PC-3 (cell line): ENCODE results near the gene DNAH7. TPM values are rescaled to one million over a fixed set of nuclear protein-coding genes. Genes with fewer than 3 reads are reported as not detected.

Experiments used
- ATAC-seq: fragments of 200-7000 bp; cut with Tn5 transposase; 2 replicates; pipeline ENCODE4 v1.9.1; 2020; ENCODE audit warnings: mild to moderate bottlenecking, moderate library complexity
- BruUV-seq: library from RNA; stranded (reverse); fragments of 400-500 nt; replicated peaks from 2 replicates; lab custom pipeline; 2021; lab: Mats Ljungman, UMichigan
- CTCF ChIA-PET: fragments of 300-600 bp; sonication (Branson Sonifier 250); formaldehyde crosslinking; loops from one replicate; lab custom pipeline; 2022; ENCODE audit warnings: antibody characterized with exemption; lab: Charles Lee
- POLR2A ChIA-PET: fragments of 300-600 bp; sonication (Branson Sonifier 250); formaldehyde crosslinking; loops from one replicate; lab custom pipeline; 2022; ENCODE audit warnings: antibody characterized with exemption; ENCODE audit not compliant: unreplicated experiment; lab: Charles Lee
- DNase-seq: peaks from one replicate; pipeline ENCODE4 v3.0.0-alpha.2; 2015
- H2AFZ ChIP-seq: fragments of 300-600 bp; sonication (generic); 2 replicates; pipeline ENCODE4 v1.6.0; 2016; ENCODE audit warnings: antibody characterized with exemption, low read length
- H3F3A ChIP-seq: fragments of 300-600 bp; sonication (generic); one replicate; pipeline ENCODE4 v1.6.0; 2017; ENCODE audit warnings: antibody characterized with exemption, low read length, control low read depth, mild to moderate bottlenecking; ENCODE audit not compliant: unreplicated experiment
- H3K27ac ChIP-seq: fragments of 300-600 bp; sonication (generic); 2 replicates; pipeline ENCODE4 v1.5.1; 2016; ENCODE audit warnings: mild to moderate bottlenecking, low read length
- H3K27me3 ChIP-seq: fragments of 300-600 bp; sonication (generic); 2 replicates; pipeline ENCODE4 v1.6.1; 2016; ENCODE audit warnings: low read length, mixed read lengths
- H3K36me3 ChIP-seq: fragments of 300-600 bp; sonication (generic); 2 replicates; pipeline ENCODE4 v1.6.1; 2016; ENCODE audit warnings: low read depth, mixed run types, low read length, mixed read lengths
- H3K4me1 ChIP-seq: fragments of 300-600 bp; sonication (generic); 2 replicates; pipeline ENCODE4 v1.5.1; 2016; ENCODE audit warnings: low read length; ENCODE audit not compliant: insufficient read depth
- H3K4me2 ChIP-seq: fragments of 300-600 bp; sonication (generic); 2 replicates; pipeline ENCODE4 v1.6.0; 2016; ENCODE audit warnings: low read length
- H3K4me3 ChIP-seq: fragments of 300-600 bp; sonication (generic); 2 replicates; pipeline ENCODE4 v1.5.1; 2016; ENCODE audit warnings: mild to moderate bottlenecking, low read length, mixed read lengths
- H3K79me2 ChIP-seq: fragments of 300-600 bp; sonication (generic); 2 replicates; pipeline ENCODE4 v1.6.1; 2017; ENCODE audit warnings: low read length, mixed read lengths
- H3K9ac ChIP-seq: fragments of 300-600 bp; sonication (generic); 2 replicates; pipeline ENCODE4 v1.6.0; 2016; ENCODE audit warnings: mild to moderate bottlenecking, low read length
- H3K9me2 ChIP-seq: fragments of 300-600 bp; sonication (generic); replicated peaks from 2 replicates; pipeline ENCODE4 v1.6.1; 2016; ENCODE audit warnings: mixed run types, low read length, mixed read lengths
- H3K9me3 ChIP-seq: fragments of 300-600 bp; sonication (generic); 2 replicates; pipeline ENCODE4 v1.6.1; 2016; ENCODE audit warnings: low read length, mixed read lengths
- H4K20me1 ChIP-seq: fragments of 300-600 bp; sonication (generic); 2 replicates; pipeline ENCODE4 v1.6.1; 2016; ENCODE audit warnings: low read length, mixed read lengths
- CTCF ChIP-seq: fragments of 300-600 bp; sonication (generic); conservative IDR thresholded peaks from 2 replicates; pipeline ENCODE4 v1.5.1; 2017; ENCODE audit warnings: antibody characterized with exemption, low read depth, mild to moderate bottlenecking, low read length
- EZH2 ChIP-seq: fragments of 300-600 bp; sonication (generic); IDR thresholded peaks from one replicate; pipeline ENCODE4 v1.6.1; 2017; ENCODE audit warnings: antibody characterized with exemption, mild to moderate bottlenecking, low read length; ENCODE audit not compliant: unreplicated experiment
- EZH2phosphoT487 ChIP-seq: fragments of 300-600 bp; sonication (generic); IDR thresholded peaks from 2 replicates; pipeline ENCODE4 v1.6.1; 2018; ENCODE audit warnings: mild to moderate bottlenecking, antibody characterized with exemption, low read length, borderline replicate concordance
- intact Hi-C: fragments of 100-400 bp; cut with micrococcal nuclease; formaldehyde crosslinking; loops from 2 replicates; pipeline ENCODE4 v1.9.0; 2023
- total RNA-seq: library from RNA; depleted of rRNA; stranded (reverse); fragments of >200 nt; gene quantifications from 2 replicates; pipeline ENCODE4 v1.2.3, GENCODE V29; 2014

DNAH7 gene
- total RNA-seq, 1 experiment from 2014 or later: 1.9 TPM

GRCh38 chr2:195899226-195899625, 169.4 kb downstream of the DNAH7 start:
- ChIA-PET POLR2A (no interaction called here), CTCF (no interaction called here)
- Histone ChIP-seq H4K20me1 (no peaks in the 10 kb centered on the region), H3K79me2 (no peaks in the 10 kb centered on the region), H3K4me1 (no peaks in the 10 kb centered on the region), H3K27me3 (no peaks in the 10 kb centered on the region), H3F3A (no peaks in the 10 kb centered on the region), H3K4me2 (no peak overlapping the region), H3K27ac (no peak overlapping the region), H3K4me3 (no peak overlapping the region), H3K9ac (no peak overlapping the region), H3K9me3 (no peaks in the 10 kb centered on the region), H2AFZ (no peak overlapping the region), H3K9me2 (no peaks in the 10 kb centered on the region), H3K36me3 (no peaks in the 10 kb centered on the region)
- ATAC-seq (no peak), DNase-seq (no peak)
- TF ChIP-seq EZH2: no peak
- no peak for TF ChIP-seq CTCF
- no peak for TF ChIP-seq EZH2phosphoT487
- intact Hi-C loops: no loop called here
- no TSS peak for BruUV-seq

- Histone ChIP-seq H3K27ac (no peak overlapping the region), H3K9me2 (no peaks in the 10 kb centered on the region), H3K4me3 (no peak overlapping the region), H3K9me3 (no peaks in the 10 kb centered on the region), H4K20me1 (no peaks in the 10 kb centered on the region), H2AFZ (no peak overlapping the region), H3K4me1 (no peaks in the 10 kb centered on the region), H3K4me2 (no peak overlapping the region), H3K79me2 (no peaks in the 10 kb centered on the region), H3K27me3 (no peaks in the 10 kb centered on the region), H3F3A (no peaks in the 10 kb centered on the region), H3K36me3 (no peaks in the 10 kb centered on the region), H3K9ac (no peak overlapping the region)
- ChIA-PET POLR2A (no interaction called here), CTCF (no interaction called here)
- DNase-seq: peak; percentile 35
- TF ChIP-seq EZH2 (no peak), CTCF (no peak), EZH2phosphoT487 (no peak)
- intact Hi-C loops: no loop called here
- BruUV-seq: no TSS peak
- no peak for ATAC-seq
Measured at GRCh38 chr2:195898505-195899191, 170.0 kb downstream of the DNAH7 start.

GRCh38 chr2:195891081-195891480, 177.6 kb downstream of the DNAH7 start:
- Histone ChIP-seq H3F3A (no peaks in the 10 kb centered on the region), H3K4me1 (no peaks in the 10 kb centered on the region), H3K9ac (no peak overlapping the region), H3K79me2 (no peaks in the 10 kb centered on the region), H3K4me3 (no peak overlapping the region), H2AFZ (no peak overlapping the region), H3K9me2 (no peaks in the 10 kb centered on the region), H3K4me2 (no peak overlapping the region), H3K36me3 (no peaks in the 10 kb centered on the region), H3K27ac (no peak overlapping the region), H3K9me3 (no peaks in the 10 kb centered on the region), H4K20me1 (no peaks in the 10 kb centered on the region), H3K27me3 (no peaks in the 10 kb centered on the region)
- POLR2A ChIA-PET: no interaction called here
- no peak for ATAC-seq
- CTCF ChIA-PET: no interaction called here
- BruUV-seq: no TSS peak
- DNase-seq: no peak
- intact Hi-C loops: no loop called here
- TF ChIP-seq EZH2 (no peak), EZH2phosphoT487 (no peak), CTCF (no peak)
